Omental fat pad (tissue), 4 donors: ENCODE data around the gene CLASP1. TPM values are rescaled to one million over a fixed set of nuclear protein-coding genes. Genes with fewer than 3 reads are reported as not detected.

Experiments
- ATAC-seq: fragments of 150-250 bp; one replicate; pipeline ENCODE4 v1.9.1; 2016; ENCODE audit warnings: mild to moderate bottlenecking, moderate library complexity; ENCODE audit not compliant: low FRiP score
- DNase-seq: peaks from one replicate; pipeline ENCODE4 v3.0.0-alpha.2; 2019; ENCODE audit warnings: low spot score
- CTCF ChIP-seq, 3 donors: fragments of 450-650 bp; IDR thresholded peaks; one replicate each; pipeline ENCODE4 v1.5.1; 2016 to 2017; ENCODE audit warnings: antibody characterized with exemption in 3 of 3, mild to moderate bottlenecking in 3 of 3, moderate library complexity in 2 of 3
- total RNA-seq, 4 donors: library from RNA; depleted of rRNA; stranded (reverse); fragments of >200 nt; gene quantifications; one replicate each; pipeline ENCODE4 v1.1.0, GENCODE V29; 2016

The CLASP1 gene
- total RNA-seq, 4 donors from 2014 or later: 56.2 to 114 (median 64.5) TPM

- DNase-seq: no peak
- no peak for TF ChIP-seq CTCF (IDR thresholded peaks at IDR 0.05)
- ATAC-seq: no peak
These were observed 280.4 kb downstream of the CLASP1 start for GRCh38 chr2:121368836-121369235.

- no peak for TF ChIP-seq CTCF (IDR thresholded peaks at IDR 0.05)
- no peak for DNase-seq
- no peak for ATAC-seq
These were observed 281.1 kb downstream of the CLASP1 start for GRCh38 chr2:121368155-121368554.

GRCh38 chr2:121367246-121367900, 281.9 kb downstream of the CLASP1 start:
- DNase-seq: no peak
- no peak for TF ChIP-seq CTCF (IDR thresholded peaks at IDR 0.05)

GRCh38 chr2:121366040-121366439, 283.2 kb downstream of the CLASP1 start:
- no peak for ATAC-seq
- no peak for DNase-seq
- no peak for TF ChIP-seq CTCF (IDR thresholded peaks at IDR 0.05)

More at GRCh38 chr2:121367246-121367900, 281.9 kb downstream of the CLASP1 start:
- ATAC-seq: no peak

GRCh38 chr2:121365061-121365460, 284.2 kb downstream of the CLASP1 start:
- DNase-seq (no peak), ATAC-seq (no peak)
- TF ChIP-seq CTCF (IDR thresholded peaks at IDR 0.05): no peak

- no peak for TF ChIP-seq CTCF (IDR thresholded peaks at IDR 0.05)
- DNase-seq (no peak), ATAC-seq (peak; percentile 49)
These were observed 285.4 kb downstream of the CLASP1 start for GRCh38 chr2:121363632-121364420.

GRCh38 chr2:121362774-121363173, 286.5 kb downstream of the CLASP1 start:
- TF ChIP-seq CTCF (IDR thresholded peaks at IDR 0.05): no peak
- DNase-seq (no peak), ATAC-seq (no peak)
